Neuronal stem cell (in vitro differentiated cells): ENCODE data around the gene RASL10B.

Experiments used
- DNase-seq: peaks from one replicate; pipeline ENCODE4 v3.0.0-alpha.2; 2013; ENCODE audit warnings: low spot score
- H2AFZ ChIP-seq: one replicate; pipeline ENCODE4 v1.6.1; 2013; ENCODE audit warnings: mild to moderate bottlenecking, low read length, inconsistent platforms
- H2AK5ac ChIP-seq: 2 replicates; pipeline ENCODE4 v1.6.1; 2013; ENCODE audit warnings: low read depth, mild to moderate bottlenecking, inconsistent platforms, low read length, moderate library complexity, mixed read lengths
- H2BK120ac ChIP-seq: 2 replicates; pipeline ENCODE4 v1.6.1; 2013; ENCODE audit warnings: low read depth, mild to moderate bottlenecking, inconsistent platforms, low read length, moderate library complexity, mixed read lengths
- H2BK12ac ChIP-seq: one replicate; pipeline ENCODE4 v1.6.1; 2013; ENCODE audit warnings: low read length, inconsistent platforms
- H2BK15ac ChIP-seq: 2 replicates; pipeline ENCODE4 v1.6.1; 2013; ENCODE audit warnings: mild to moderate bottlenecking, low read length, inconsistent platforms, mixed read lengths
- H2BK5ac ChIP-seq: one replicate; pipeline ENCODE4 v1.6.1; 2013; ENCODE audit warnings: inconsistent platforms, mild to moderate bottlenecking, low read length, moderate library complexity
- H3K14ac ChIP-seq: one replicate; pipeline ENCODE4 v1.6.1; 2013; ENCODE audit warnings: low read length, inconsistent platforms
- H3K18ac ChIP-seq: 2 replicates; pipeline ENCODE4 v1.6.1; 2013; ENCODE audit warnings: low read length, inconsistent platforms
- H3K23ac ChIP-seq: 2 replicates; pipeline ENCODE4 v1.6.1; 2013; ENCODE audit warnings: low read depth, mild to moderate bottlenecking, mixed read lengths, low read length, inconsistent platforms; ENCODE audit not compliant: poor library complexity
- H3K27ac ChIP-seq: replicated peaks from 3 replicates; pipeline ENCODE4 v1.5.1; 2013; ENCODE audit warnings: low read length, inconsistent platforms
- H3K27me3 ChIP-seq, 3 experiments: 2 replicates each; pipeline ENCODE4 v1.6.1; 2013; ENCODE audit warnings: low read length in 3 of 3, mild to moderate bottlenecking in 2 of 3, inconsistent platforms in 1 of 3, low read depth in 1 of 3, mixed read lengths in 1 of 3, moderate library complexity in 1 of 3; ENCODE audit not compliant: control insufficient read depth in 3 of 3, insufficient read depth in 3 of 3
- H3K36me3 ChIP-seq, 2 donors: replicated peaks in 1 of 2; 2 replicates each; pipeline ENCODE4 v1.6.1; 2013; ENCODE audit warnings: low read length in 2 of 2; ENCODE audit not compliant: control insufficient read depth in 2 of 2, insufficient read depth in 2 of 2
- H3K4ac ChIP-seq: 2 replicates; pipeline ENCODE4 v1.6.1; 2013; ENCODE audit warnings: inconsistent platforms, mild to moderate bottlenecking, low read length, moderate library complexity
- H3K4me1 ChIP-seq, 2 donors: 1 replicate in 1 of 2; 2 replicates in 1 of 2; pipeline ENCODE4 v1.6.1; 2013; ENCODE audit warnings: low read length in 2 of 2, low read depth in 1 of 2; ENCODE audit not compliant: control insufficient read depth in 2 of 2, insufficient read depth in 1 of 2
- H3K4me2 ChIP-seq: one replicate; pipeline ENCODE4 v1.6.1; 2013; ENCODE audit warnings: mild to moderate bottlenecking, low read length, inconsistent platforms; ENCODE audit not compliant: insufficient read depth, poor library complexity, severe bottlenecking
- H3K4me3 ChIP-seq, 2 donors: 2 replicates each; pipeline ENCODE4 v1.5.1; 2013; ENCODE audit warnings: low read length in 2 of 2, mild to moderate bottlenecking in 2 of 2, inconsistent platforms in 1 of 2, moderate library complexity in 1 of 2
- H3K79me1 ChIP-seq: one replicate; pipeline ENCODE4 v1.6.1; 2013; ENCODE audit warnings: low read depth, mild to moderate bottlenecking, inconsistent platforms, low read length, moderate library complexity
- H3K9ac ChIP-seq: one replicate; pipeline ENCODE4 v1.6.1; 2013; ENCODE audit warnings: mild to moderate bottlenecking, low read depth, low read length, inconsistent platforms; ENCODE audit not compliant: poor library complexity
- H3K9me3 ChIP-seq, 2 donors: replicated peaks in 1 of 2; 2 replicates each; pipeline versions ENCODE3 to v1.6.1; 2013; ENCODE audit warnings: low read length in 2 of 2, mild to moderate bottlenecking in 2 of 2, inconsistent platforms in 1 of 2, low read depth in 1 of 2, mixed read lengths in 1 of 2, moderate library complexity in 1 of 2; ENCODE audit not compliant: control insufficient read depth in 2 of 2, insufficient read depth in 1 of 2
- H4K8ac ChIP-seq: one replicate; pipeline ENCODE4 v1.6.1; 2013; ENCODE audit warnings: low read depth, mild to moderate bottlenecking, inconsistent platforms, low read length, moderate library complexity
- H4K91ac ChIP-seq: one replicate; pipeline ENCODE4 v1.6.1; 2013; ENCODE audit warnings: low read length, low read depth, mild to moderate bottlenecking, inconsistent platforms; ENCODE audit not compliant: poor library complexity
- WGBS, 2 donors: extraction: QIAGEN DNeasy Blood & Tissue Kit; methylation state at CpG; one replicate each; pipeline ENCODE4 v1.1.7; 2013; ENCODE audit warnings: missing lambda C conversion rate in 2 of 2, mixed read lengths in 1 of 2; ENCODE audit not compliant: insufficient read length in 2 of 2, insufficient replicate concordance in 1 of 2; ENCODE audit errors: extremely low coverage in 2 of 2; 5-methylcytosine and 5-hydroxymethylcytosine counted together

The RASL10B gene

GRCh38 chr17:35716173-35716572 lies 15.3 kb upstream of the RASL10B start:
- peaks cover 9 to 66% of the 10 kb centered on the region in 2 donors for H3K36me3 ChIP-seq

GRCh38 chr17:35716897-35717465 lies 14.5 kb upstream of the RASL10B start:
- Histone ChIP-seq H2BK5ac (no peak overlapping the region), H3K14ac (no peak overlapping the region), H3K36me3 (peaks cover 9 to 68% of the 10 kb centered on the region in 2 donors), H3K9me3 (no peaks in the 10 kb centered on the region), H3K23ac (no peak overlapping the region), H2BK12ac (no peak overlapping the region), H2AK5ac (no peak overlapping the region), H3K18ac (no peak overlapping the region), H2BK15ac (no peak overlapping the region), H3K4me2 (no peak overlapping the region), H2AFZ (no peak overlapping the region), H3K27ac (no peak overlapping the region), H3K79me1 (no peaks in the 10 kb centered on the region), H3K4me1 (peaks cover 9 to 19% of the 10 kb centered on the region in 2 donors), H3K4me3 (no peak overlapping the region), H3K4ac (no peak overlapping the region), H4K8ac (no peak overlapping the region), H3K9ac (no peak overlapping the region), H4K91ac (no peak overlapping the region), H2BK120ac (no peak overlapping the region), H3K27me3 (no peaks in the 10 kb centered on the region)
- no CpG with 5 or more reads among the region's 4 CpGs for WGBS, 2 donors
- DNase-seq, result no peak

More at GRCh38 chr17:35716173-35716572, 15.3 kb upstream of the RASL10B start:
- Histone ChIP-seq H3K27me3 (no peaks in the 10 kb centered on the region), H3K79me1 (no peaks in the 10 kb centered on the region), H3K9ac (no peak overlapping the region), H2BK15ac (no peak overlapping the region), H2BK5ac (no peak overlapping the region), H3K4me2 (no peak overlapping the region), H2AK5ac (no peak overlapping the region), H2AFZ (no peak overlapping the region), H3K23ac (no peak overlapping the region), H4K91ac (no peak overlapping the region), H3K9me3 (no peaks in the 10 kb centered on the region), H3K4me1 (peaks cover 10 to 19% of the 10 kb centered on the region in 2 donors), H3K4ac (no peak overlapping the region), H2BK120ac (no peak overlapping the region), H3K27ac (no peak overlapping the region), H3K4me3 (no peak overlapping the region), H3K18ac (no peak overlapping the region), H4K8ac (no peak overlapping the region), H2BK12ac (no peak overlapping the region), H3K14ac (no peak overlapping the region)
- WGBS, 2 donors, result no CpG with 5 or more reads among the region's 3 CpGs
- no peak for DNase-seq

DNA sequence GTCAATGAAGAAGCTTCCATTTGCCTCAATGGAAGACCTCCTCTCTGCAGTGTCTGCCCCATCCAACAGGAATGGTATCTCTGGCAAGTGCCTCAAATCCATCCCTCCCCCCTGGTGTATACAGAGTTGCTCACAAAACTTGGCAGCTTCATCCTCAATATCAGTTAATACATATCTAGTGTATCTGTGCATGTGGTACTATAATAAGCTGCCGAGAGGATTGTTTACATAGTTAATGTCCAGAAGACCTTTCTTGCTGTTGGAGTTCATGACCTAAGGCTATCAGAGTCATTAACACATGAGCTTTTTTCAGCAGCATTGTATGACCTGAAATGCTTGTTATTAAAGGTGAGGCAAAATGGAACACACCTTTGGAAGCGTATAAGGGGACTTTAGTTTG lies 14.0 kb upstream of the RASL10B start:
- Histone ChIP-seq H3K79me1 (no peaks in the 10 kb centered on the region), H3K9me3 (no peaks in the 10 kb centered on the region), H4K91ac (no peak overlapping the region), H3K27ac (no peak overlapping the region), H3K27me3 (no peaks in the 10 kb centered on the region), H3K36me3 (peaks cover 9 to 70% of the 10 kb centered on the region in 2 donors), H2BK12ac (no peak overlapping the region), H2AFZ (no peak overlapping the region), H3K4me3 (no peak overlapping the region), H2AK5ac (no peak overlapping the region), H2BK5ac (no peak overlapping the region), H3K18ac (no peak overlapping the region), H3K4me1 (peaks cover 9 to 19% of the 10 kb centered on the region in 2 donors), H4K8ac (no peak overlapping the region), H2BK120ac (no peak overlapping the region), H3K14ac (no peak overlapping the region), H2BK15ac (no peak overlapping the region), H3K9ac (no peak overlapping the region), H3K4ac (no peak overlapping the region), H3K4me2 (no peak overlapping the region), H3K23ac (no peak overlapping the region)
- no CpG with 5 or more reads among the region's 2 CpGs for WGBS, 2 donors
- DNase-seq, result no peak

DNA sequence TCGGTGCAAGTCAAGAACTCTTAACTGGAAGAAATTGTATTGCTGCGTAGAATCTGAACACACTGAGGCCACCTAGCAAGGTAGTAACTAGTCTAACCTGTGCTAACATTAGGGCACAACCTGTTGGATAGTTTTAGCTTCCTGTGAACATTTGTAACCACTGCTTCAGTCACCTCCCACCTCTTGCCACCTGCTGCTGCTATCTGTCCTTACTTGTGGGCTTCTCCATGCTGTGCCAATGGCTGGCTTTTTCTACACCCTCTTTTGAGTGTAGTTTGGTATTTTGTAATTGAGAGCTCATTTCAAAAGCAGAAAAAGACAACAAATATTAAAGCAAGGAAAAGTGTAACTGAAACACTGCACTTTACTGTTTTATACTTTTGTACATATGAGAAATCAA lies 7.7 kb upstream of the RASL10B start:
- H3K4me3 ChIP-seq, result no peak overlapping the region
- H4K91ac ChIP-seq, result no peak overlapping the region
- no peak overlapping the region for H2BK120ac ChIP-seq

More for the DNA sequence above, 7.7 kb upstream of the RASL10B start:
- Histone ChIP-seq H3K79me1 (no peaks in the 10 kb centered on the region), H3K9me3 (no peaks in the 10 kb centered on the region), H3K27ac (no peak overlapping the region), H3K23ac (no peak overlapping the region), H2BK12ac (no peak overlapping the region), H2BK15ac (no peak overlapping the region), H4K8ac (no peak overlapping the region), H3K27me3 (no peaks in the 10 kb centered on the region), H2BK5ac (no peak overlapping the region), H3K36me3 (peaks cover 12 to 77% of the 10 kb centered on the region in 2 donors), H3K9ac (no peak overlapping the region), H3K4me2 (no peak overlapping the region), H2AK5ac (no peak overlapping the region), H2AFZ (no peak overlapping the region), H3K4ac (no peak overlapping the region), H3K4me1 (no peaks in the 10 kb centered on the region), H3K18ac (no peak overlapping the region), H3K14ac (no peak overlapping the region)
- no CpG with 5 or more reads among the region's 2 CpGs for WGBS, 2 donors
- no peak for DNase-seq
